Measurements from ENCODE around the gene EVI5. TPM values are rescaled to one million over a fixed set of nuclear protein-coding genes. Genes with fewer than 3 reads are reported as not detected.

Gene EVI5
- total RNA-seq, 1 donor = 58.7 TPM

DNA sequence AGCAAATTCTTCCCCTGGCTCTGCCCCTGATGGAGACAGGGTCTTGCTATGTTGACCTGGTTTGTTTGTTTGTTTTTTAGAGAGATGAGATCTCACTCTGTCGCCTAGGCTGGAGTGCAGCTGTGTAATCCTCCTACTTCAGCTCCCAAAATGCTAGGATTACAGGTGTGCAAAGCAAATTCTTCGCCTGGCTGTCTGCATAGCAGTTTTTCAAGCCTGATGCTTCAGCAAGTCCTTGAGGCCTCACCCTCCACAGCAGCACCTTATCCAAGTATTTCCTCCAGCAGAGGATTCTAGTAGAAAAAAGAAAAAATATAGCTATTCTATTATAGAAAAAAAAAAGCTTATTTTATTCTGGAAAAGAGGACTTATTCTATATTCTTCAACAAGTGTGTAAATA is 31.8 kb upstream of the EVI5 start:
- no peak overlapping the region for H3K4me3 ChIP-seq (ENCODE audit: low read depth, low read length)
- no peak for DNase-seq (ENCODE audit: low read depth)
- no peak for TF ChIP-seq CTCF (IDR thresholded peaks at IDR 0.05; ENCODE audit: insufficient read depth, low read depth, low read length)

GRCh38 chr1:92808381-92808780 is 23.5 kb upstream of the EVI5 start:
- no peak for DNase-seq (ENCODE audit: low read depth)
- no peak for TF ChIP-seq CTCF (IDR thresholded peaks at IDR 0.05; ENCODE audit: insufficient read depth, low read depth, low read length)
- H3K4me3 ChIP-seq (ENCODE audit: low read depth, low read length) = no peak overlapping the region

GRCh38 chr1:92805216-92805615 is 20.3 kb upstream of the EVI5 start:
- no peak for DNase-seq (ENCODE audit: low read depth)
- no peak for TF ChIP-seq CTCF (IDR thresholded peaks at IDR 0.05; ENCODE audit: insufficient read depth, low read depth, low read length)
- no peak overlapping the region for H3K4me3 ChIP-seq (ENCODE audit: low read depth, low read length)

DNA sequence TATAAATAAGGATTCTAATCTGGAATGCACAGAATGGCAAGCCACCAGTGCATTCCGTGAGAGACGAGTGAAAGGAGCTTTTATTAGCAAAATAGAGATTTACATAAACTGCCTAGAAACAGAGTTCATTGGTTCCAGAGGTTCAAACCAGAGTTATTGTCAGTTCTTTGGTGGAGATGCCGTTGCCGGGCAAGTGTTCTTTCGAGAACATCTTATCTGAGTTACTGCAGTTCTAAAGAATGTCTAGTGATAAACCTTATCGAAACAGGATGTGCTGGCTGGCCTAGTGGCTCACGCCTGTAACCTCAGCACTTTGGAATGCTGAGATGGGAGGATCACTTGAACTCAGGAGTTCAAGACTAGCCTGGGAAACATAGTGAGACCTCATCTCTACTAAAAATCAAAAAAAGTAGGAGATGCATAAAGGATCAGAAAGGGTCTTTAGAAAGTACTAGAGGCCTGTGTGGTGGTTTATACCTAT is 19.9 kb upstream of the EVI5 start:
- no peak for TF ChIP-seq CTCF (IDR thresholded peaks at IDR 0.05; ENCODE audit: insufficient read depth, low read depth, low read length)
- DNase-seq (ENCODE audit: low read depth) = peak; percentile 98
- no peak overlapping the region for H3K4me3 ChIP-seq (ENCODE audit: low read depth, low read length)

GRCh38 chr1:92803140-92803887 is 18.4 kb upstream of the EVI5 start:
- DNase-seq (ENCODE audit: low read depth) = no peak

GRCh38 chr1:92797961-92798360 is 13.1 kb upstream of the EVI5 start:
- no peak overlapping the region for H3K4me3 ChIP-seq (ENCODE audit: low read depth, low read length)
- DNase-seq (ENCODE audit: low read depth) = no peak
- TF ChIP-seq CTCF (IDR thresholded peaks at IDR 0.05; ENCODE audit: insufficient read depth, low read depth, low read length) = no peak

More at GRCh38 chr1:92803140-92803887, 18.4 kb upstream of the EVI5 start:
- H3K4me3 ChIP-seq (ENCODE audit: low read depth, low read length) = no peak overlapping the region
- no peak for TF ChIP-seq CTCF (IDR thresholded peaks at IDR 0.05; ENCODE audit: insufficient read depth, low read depth, low read length)

GRCh38 chr1:92797297-92797696 is 12.4 kb upstream of the EVI5 start:
- peak; percentile 32 for DNase-seq (ENCODE audit: low read depth)
- no peak overlapping the region for H3K4me3 ChIP-seq (ENCODE audit: low read depth, low read length)
- TF ChIP-seq CTCF (IDR thresholded peaks at IDR 0.05; ENCODE audit: insufficient read depth, low read depth, low read length) = no peak
